Ishikawa (cell line): ENCODE data around the gene MALSU1.

ENCODE experiments used
- CEBPB ChIP-seq: IDR thresholded peaks from 2 replicates; pipeline ENCODE4 v1.6.1; 2012
- CREB1 ChIP-seq: IDR thresholded peaks from 2 replicates; pipeline ENCODE4 v1.6.1; 2012; ENCODE audit warnings: low read depth
- EGR1 ChIP-seq: IDR thresholded peaks from 2 replicates; pipeline ENCODE4 v1.6.1; 2012
- EP300 ChIP-seq: IDR thresholded peaks from 2 replicates; pipeline ENCODE4 v1.6.1; 2012; ENCODE audit warnings: borderline replicate concordance
- FOXM1 ChIP-seq: IDR thresholded peaks from 2 replicates; pipeline ENCODE4 v1.6.1; 2012; ENCODE audit warnings: low read depth, borderline replicate concordance
- NFIC ChIP-seq: IDR thresholded peaks from 2 replicates; pipeline ENCODE4 v1.6.1; 2012
- RAD21 ChIP-seq: IDR thresholded peaks from 2 replicates; pipeline ENCODE4 v1.6.1; 2012; ENCODE audit warnings: low read depth
- TAF1 ChIP-seq: IDR thresholded peaks from 2 replicates; pipeline ENCODE4 v1.6.1; 2012; ENCODE audit warnings: low read depth, mild to moderate bottlenecking
- TCF12 ChIP-seq: IDR thresholded peaks from 2 replicates; pipeline ENCODE4 v1.6.1; 2012; ENCODE audit warnings: low read depth
- TEAD4 ChIP-seq: IDR thresholded peaks from 2 replicates; pipeline ENCODE4 v1.6.1; 2012
- YY1 ChIP-seq: IDR thresholded peaks from 2 replicates; pipeline ENCODE4 v1.6.1; 2012; ENCODE audit warnings: low read depth
- ZBTB7A ChIP-seq: IDR thresholded peaks from 2 replicates; pipeline ENCODE4 v1.6.1; 2012; ENCODE audit warnings: low read depth
- TF ChIP-seq, protein P1 (sequence below): IDR thresholded peaks from 2 replicates; pipeline ENCODE4 v1.6.1; 2012
- TF ChIP-seq, protein P2 (sequence below): IDR thresholded peaks from 2 replicates; pipeline ENCODE4 v1.6.1; 2012
- TF ChIP-seq, protein P3 (sequence below): IDR thresholded peaks from 2 replicates; pipeline ENCODE4 v1.6.1; 2012; ENCODE audit warnings: low read depth, mild to moderate bottlenecking

Gene MALSU1

DNA sequence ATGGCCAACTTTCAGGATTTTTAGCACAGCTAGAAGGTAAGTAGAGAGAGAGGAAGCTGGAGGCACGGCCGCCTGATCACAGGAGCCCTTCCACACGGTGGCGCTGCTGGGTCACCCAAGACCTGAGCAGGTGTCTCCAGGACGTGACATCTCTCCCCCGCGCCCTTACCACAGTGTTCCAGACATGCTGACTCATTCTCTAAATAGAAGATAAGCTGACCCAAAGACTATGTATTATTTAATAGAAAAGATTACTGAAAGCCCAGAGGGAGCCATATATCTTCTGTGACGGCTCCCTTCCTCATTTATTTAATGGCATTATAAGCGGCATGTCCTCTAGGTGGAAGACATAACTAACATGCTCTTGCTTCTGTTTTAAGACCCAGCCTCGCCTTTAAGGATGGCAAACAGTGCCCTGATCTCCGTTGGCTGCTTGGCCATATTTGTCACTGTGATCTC is 26.0 kb upstream of the MALSU1 start:
- peak; percentile 93 for TF ChIP-seq RAD21
- TF ChIP-seq, protein P1, sequence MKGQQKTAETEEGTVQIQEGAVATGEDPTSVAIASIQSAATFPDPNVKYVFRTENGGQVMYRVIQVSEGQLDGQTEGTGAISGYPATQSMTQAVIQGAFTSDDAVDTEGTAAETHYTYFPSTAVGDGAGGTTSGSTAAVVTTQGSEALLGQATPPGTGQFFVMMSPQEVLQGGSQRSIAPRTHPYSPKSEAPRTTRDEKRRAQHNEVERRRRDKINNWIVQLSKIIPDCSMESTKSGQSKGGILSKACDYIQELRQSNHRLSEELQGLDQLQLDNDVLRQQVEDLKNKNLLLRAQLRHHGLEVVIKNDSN: no peak
- TF ChIP-seq, protein P2, sequence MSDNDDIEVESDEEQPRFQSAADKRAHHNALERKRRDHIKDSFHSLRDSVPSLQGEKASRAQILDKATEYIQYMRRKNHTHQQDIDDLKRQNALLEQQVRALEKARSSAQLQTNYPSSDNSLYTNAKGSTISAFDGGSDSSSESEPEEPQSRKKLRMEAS: peak; percentile 47; the same call in 1 of the 2 replicates

DNA sequence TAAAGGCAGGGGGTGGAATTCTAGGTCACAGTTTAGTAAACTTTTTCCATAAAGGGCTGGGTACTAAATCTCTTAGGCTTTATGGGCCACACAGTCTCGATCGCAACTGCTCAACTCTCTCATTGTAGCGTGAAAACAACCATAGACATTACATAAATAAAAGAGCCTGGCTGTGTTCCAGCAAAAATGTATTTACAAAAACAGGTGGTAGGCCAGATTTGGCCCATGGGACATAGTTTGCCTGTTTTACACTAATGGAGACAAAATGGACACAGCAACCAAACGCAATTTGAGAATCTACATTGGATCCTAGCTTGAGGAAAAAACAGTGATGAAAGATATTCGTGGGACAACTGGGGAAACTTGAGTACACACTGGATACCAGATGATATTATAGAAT is 23.2 kb upstream of the MALSU1 start:
- TF ChIP-seq FOXM1: no peak
- TF ChIP-seq ZBTB7A: no peak
- TF ChIP-seq TCF12: no peak
- no peak for TF ChIP-seq EP300
- TF ChIP-seq TEAD4: no peak
- no peak for TF ChIP-seq TAF1
- no peak for TF ChIP-seq CREB1
- no peak for TF ChIP-seq YY1
- TF ChIP-seq, protein P1: no peak
- TF ChIP-seq NFIC: no peak
- no peak for TF ChIP-seq RAD21
- no peak for TF ChIP-seq EGR1
- TF ChIP-seq, protein P3, sequence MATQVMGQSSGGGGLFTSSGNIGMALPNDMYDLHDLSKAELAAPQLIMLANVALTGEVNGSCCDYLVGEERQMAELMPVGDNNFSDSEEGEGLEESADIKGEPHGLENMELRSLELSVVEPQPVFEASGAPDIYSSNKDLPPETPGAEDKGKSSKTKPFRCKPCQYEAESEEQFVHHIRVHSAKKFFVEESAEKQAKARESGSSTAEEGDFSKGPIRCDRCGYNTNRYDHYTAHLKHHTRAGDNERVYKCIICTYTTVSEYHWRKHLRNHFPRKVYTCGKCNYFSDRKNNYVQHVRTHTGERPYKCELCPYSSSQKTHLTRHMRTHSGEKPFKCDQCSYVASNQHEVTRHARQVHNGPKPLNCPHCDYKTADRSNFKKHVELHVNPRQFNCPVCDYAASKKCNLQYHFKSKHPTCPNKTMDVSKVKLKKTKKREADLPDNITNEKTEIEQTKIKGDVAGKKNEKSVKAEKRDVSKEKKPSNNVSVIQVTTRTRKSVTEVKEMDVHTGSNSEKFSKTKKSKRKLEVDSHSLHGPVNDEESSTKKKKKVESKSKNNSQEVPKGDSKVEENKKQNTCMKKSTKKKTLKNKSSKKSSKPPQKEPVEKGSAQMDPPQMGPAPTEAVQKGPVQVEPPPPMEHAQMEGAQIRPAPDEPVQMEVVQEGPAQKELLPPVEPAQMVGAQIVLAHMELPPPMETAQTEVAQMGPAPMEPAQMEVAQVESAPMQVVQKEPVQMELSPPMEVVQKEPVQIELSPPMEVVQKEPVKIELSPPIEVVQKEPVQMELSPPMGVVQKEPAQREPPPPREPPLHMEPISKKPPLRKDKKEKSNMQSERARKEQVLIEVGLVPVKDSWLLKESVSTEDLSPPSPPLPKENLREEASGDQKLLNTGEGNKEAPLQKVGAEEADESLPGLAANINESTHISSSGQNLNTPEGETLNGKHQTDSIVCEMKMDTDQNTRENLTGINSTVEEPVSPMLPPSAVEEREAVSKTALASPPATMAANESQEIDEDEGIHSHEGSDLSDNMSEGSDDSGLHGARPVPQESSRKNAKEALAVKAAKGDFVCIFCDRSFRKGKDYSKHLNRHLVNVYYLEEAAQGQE: no peak
- TF ChIP-seq, protein P2: no peak
- no peak for TF ChIP-seq CEBPB

DNA sequence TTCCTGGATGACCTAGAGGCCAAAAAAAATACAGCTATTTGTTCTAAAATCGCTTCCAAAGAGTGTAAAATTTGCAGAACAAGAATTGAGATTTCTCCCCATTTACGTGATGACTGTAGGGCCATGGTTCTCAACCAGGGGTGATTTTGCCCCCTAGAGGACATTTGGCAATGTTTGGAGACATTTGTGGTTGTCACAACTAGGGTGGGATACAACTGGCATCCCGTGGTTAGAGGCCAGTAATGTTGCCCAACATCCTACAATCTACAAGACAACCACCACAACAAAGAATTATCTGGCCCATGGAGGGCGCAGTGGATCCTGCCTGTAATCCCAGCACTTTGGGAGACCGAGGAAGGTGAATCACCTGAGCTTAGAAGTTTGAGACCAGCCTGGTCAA is 22.8 kb upstream of the MALSU1 start:
- no peak for TF ChIP-seq EP300
- TF ChIP-seq TAF1: no peak
- no peak for TF ChIP-seq FOXM1
- TF ChIP-seq YY1: no peak
- TF ChIP-seq RAD21: no peak; the same call in 1 of the 2 replicates
- no peak for TF ChIP-seq CREB1
- TF ChIP-seq ZBTB7A: no peak
- TF ChIP-seq, protein P3: no peak
- TF ChIP-seq EGR1: no peak
- no peak for TF ChIP-seq TEAD4
- TF ChIP-seq, protein P2: no peak
- TF ChIP-seq CEBPB: no peak

DNA sequence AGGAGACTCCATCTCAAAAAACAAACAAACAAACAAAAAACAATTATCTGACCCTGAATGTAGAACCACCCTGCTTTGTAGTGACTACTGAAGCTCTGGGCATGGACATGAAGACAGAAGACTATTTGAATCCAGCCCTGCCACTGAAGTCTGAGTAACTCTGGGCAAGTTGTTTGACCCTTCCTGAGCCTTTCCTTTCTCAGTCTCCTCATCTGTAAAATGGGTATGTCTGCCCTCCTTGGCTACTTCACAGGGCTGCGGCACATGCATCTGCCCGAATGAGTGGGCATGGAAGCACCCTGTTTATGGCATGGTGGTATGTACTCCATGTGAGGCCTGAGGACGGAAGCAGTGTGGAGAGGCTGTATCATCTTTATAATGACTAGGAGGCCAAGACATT is 22.2 kb upstream of the MALSU1 start:
- no peak for TF ChIP-seq TCF12
- no peak for TF ChIP-seq CEBPB
- TF ChIP-seq EP300: no peak
- TF ChIP-seq EGR1: no peak
- TF ChIP-seq NFIC: no peak
- TF ChIP-seq, protein P1: no peak

DNA sequence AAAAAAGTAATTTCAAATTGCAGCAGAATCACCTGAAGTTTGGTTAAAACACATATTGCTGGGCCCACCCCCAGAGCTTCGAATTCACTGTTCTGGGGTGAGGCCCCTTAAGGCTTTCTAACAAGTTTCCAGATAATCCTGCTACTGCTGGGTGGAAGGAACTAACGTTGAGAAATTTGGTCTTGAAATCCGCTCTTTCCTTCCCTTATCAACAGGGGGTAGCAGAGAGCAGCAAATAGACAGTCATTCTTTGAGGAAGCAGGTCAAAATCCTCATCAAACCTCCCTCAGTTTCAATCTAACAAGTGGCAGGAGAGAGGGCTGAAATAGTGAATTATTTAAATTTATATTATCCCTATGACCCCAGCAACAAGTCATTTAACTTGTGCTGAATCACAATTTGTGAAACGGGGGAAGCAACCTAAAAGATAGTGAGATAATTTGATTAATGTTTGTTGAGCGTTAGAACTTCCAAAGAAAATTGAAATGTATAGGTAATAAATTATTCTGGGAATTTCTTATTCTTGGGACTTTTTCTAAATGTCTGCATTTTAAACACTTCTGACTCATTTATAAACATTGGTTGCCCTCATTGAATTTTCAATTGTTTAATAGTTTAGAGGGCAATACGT is 21.7 kb upstream of the MALSU1 start:
- TF ChIP-seq TCF12: no peak
- TF ChIP-seq, protein P2: no peak
- peak; percentile 95 for TF ChIP-seq RAD21
- no peak for TF ChIP-seq EP300
